ENCODE results near the gene NKIRAS2. TPM values are rescaled to one million over a fixed set of nuclear protein-coding genes. Genes with fewer than 3 reads are reported as not detected.

Gene NKIRAS2
- total RNA-seq, 2 donors from 2014 or later, result 43.8 to 46.2 TPM

- peaks cover 56% of the 10 kb centered on the region for H3K36me3 ChIP-seq
- peaks cover 0 to 5% of the 10 kb centered on the region in 2 donors for H3K4me1 ChIP-seq (ENCODE audit: control insufficient read depth in 1 of 2, low read depth in 2 of 2)
- no peak for TF ChIP-seq CTCF (IDR thresholded peaks at IDR 0.05)
- no peak overlapping the region for H3K27ac ChIP-seq
- no peaks in the 10 kb centered on the region for H3K9me3 ChIP-seq
- H3K4me3 ChIP-seq, result no peak overlapping the region
- DNase-seq (ENCODE audit: low spot score) (no peak), ATAC-seq (ENCODE audit: insufficient number of reproducible peaks, low FRiP score, low read depth) (no peak)
- no peaks in the 10 kb centered on the region for H3K27me3 ChIP-seq (replicated peaks; ENCODE audit: insufficient read depth)
These were observed 41.9 kb upstream of the NKIRAS2 start for GRCh38 chr17:41977991-41978390.

GRCh38 chr17:41982026-41982760, 37.7 kb upstream of the NKIRAS2 start:
- H3K36me3 ChIP-seq, result peaks cover 51% of the 10 kb centered on the region
- H3K4me3 ChIP-seq, result no peak overlapping the region
- no peak overlapping the region for H3K27ac ChIP-seq
- no peak for ATAC-seq (ENCODE audit: insufficient number of reproducible peaks, low FRiP score, low read depth)
- H3K4me1 ChIP-seq (ENCODE audit: control insufficient read depth in 1 of 2, low read depth in 2 of 2), result no peaks in the 10 kb centered on the region
- no peak for DNase-seq (ENCODE audit: low spot score)
- TF ChIP-seq CTCF (IDR thresholded peaks at IDR 0.05), result no peak
- H3K9me3 ChIP-seq, result no peaks in the 10 kb centered on the region
- no peaks in the 10 kb centered on the region for H3K27me3 ChIP-seq (replicated peaks; ENCODE audit: insufficient read depth)

- H3K36me3 ChIP-seq, result peaks cover 61% of the 10 kb centered on the region
- ATAC-seq (ENCODE audit: insufficient number of reproducible peaks, low FRiP score, low read depth) (no peak), DNase-seq (ENCODE audit: low spot score) (no peak)
These were observed 35.4 kb upstream of the NKIRAS2 start for GRCh38 chr17:41984454-41984853.

GRCh38 chr17:41985919-41986318, 34.0 kb upstream of the NKIRAS2 start:
- Histone ChIP-seq H3K27me3 (replicated peaks; ENCODE audit: insufficient read depth) (no peaks in the 10 kb centered on the region), H3K4me1 (ENCODE audit: control insufficient read depth in 1 of 2, low read depth in 2 of 2) (no peaks in the 10 kb centered on the region), H3K27ac (no peak overlapping the region), H3K4me3 (no peak overlapping the region), H3K36me3 (peaks cover 61% of the 10 kb centered on the region), H3K9me3 (no peaks in the 10 kb centered on the region)
- TF ChIP-seq CTCF (IDR thresholded peaks at IDR 0.05), result no peak
- DNase-seq (ENCODE audit: low spot score) (no peak), ATAC-seq (ENCODE audit: insufficient number of reproducible peaks, low FRiP score, low read depth) (no peak)

More at GRCh38 chr17:41984454-41984853, 35.4 kb upstream of the NKIRAS2 start:
- no peak overlapping the region for H3K27ac ChIP-seq
- no peak overlapping the region for H3K4me3 ChIP-seq
- H3K27me3 ChIP-seq (replicated peaks; ENCODE audit: insufficient read depth), result no peaks in the 10 kb centered on the region
- H3K4me1 ChIP-seq (ENCODE audit: control insufficient read depth in 1 of 2, low read depth in 2 of 2), result no peaks in the 10 kb centered on the region
- no peak for TF ChIP-seq CTCF (IDR thresholded peaks at IDR 0.05)
- no peaks in the 10 kb centered on the region for H3K9me3 ChIP-seq

GRCh38 chr17:41986634-41987033, 33.3 kb upstream of the NKIRAS2 start:
- DNase-seq (ENCODE audit: low spot score), result no peak
- TF ChIP-seq CTCF (IDR thresholded peaks at IDR 0.05), result no peak
- Histone ChIP-seq H3K4me1 (ENCODE audit: control insufficient read depth in 1 of 2, low read depth in 2 of 2) (no peaks in the 10 kb centered on the region), H3K4me3 (no peak overlapping the region), H3K36me3 (peaks cover 56% of the 10 kb centered on the region), H3K27me3 (replicated peaks; ENCODE audit: insufficient read depth) (no peaks in the 10 kb centered on the region), H3K27ac (no peak overlapping the region), H3K9me3 (no peaks in the 10 kb centered on the region)
- ATAC-seq (ENCODE audit: insufficient number of reproducible peaks, low FRiP score, low read depth), result no peak

Data from thoracic aorta (tissue), 2 donors.